Urothelium cell line (cell line): ENCODE data around the gene HYCC1.

Source experiments
- DNase-seq: peaks from one replicate; pipeline ENCODE4 v3.0.0; 2011; ENCODE audit warnings: low spot score, mixed read lengths
- FAIRE-seq: peaks from 2 replicates; lab custom pipeline; 2011; peaks lifted over from hg19 to GRCh38; lab: Jason Lieb, UNC

Gene HYCC1

DNA sequence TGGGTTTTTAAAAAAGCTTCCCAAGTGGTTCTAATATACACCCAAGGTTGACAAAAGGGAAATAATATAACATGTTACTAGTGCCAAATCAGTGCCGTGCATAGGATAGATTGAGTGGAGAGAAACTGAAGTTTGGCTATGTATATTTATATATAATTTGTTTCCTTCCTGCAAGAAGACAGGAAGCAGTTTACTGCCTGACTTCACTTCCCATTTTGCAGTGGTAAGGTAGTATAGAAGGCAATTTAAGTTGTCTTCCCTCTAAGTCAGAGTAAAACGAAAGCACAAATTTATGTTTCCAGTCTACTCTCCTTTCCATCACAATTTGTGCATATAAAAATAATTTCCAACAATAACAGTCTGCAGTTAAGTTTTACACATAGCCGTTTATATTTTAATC lies 3.4 kb upstream of the HYCC1 start:
- no peak for FAIRE-seq
- DNase-seq, result no peak

DNA sequence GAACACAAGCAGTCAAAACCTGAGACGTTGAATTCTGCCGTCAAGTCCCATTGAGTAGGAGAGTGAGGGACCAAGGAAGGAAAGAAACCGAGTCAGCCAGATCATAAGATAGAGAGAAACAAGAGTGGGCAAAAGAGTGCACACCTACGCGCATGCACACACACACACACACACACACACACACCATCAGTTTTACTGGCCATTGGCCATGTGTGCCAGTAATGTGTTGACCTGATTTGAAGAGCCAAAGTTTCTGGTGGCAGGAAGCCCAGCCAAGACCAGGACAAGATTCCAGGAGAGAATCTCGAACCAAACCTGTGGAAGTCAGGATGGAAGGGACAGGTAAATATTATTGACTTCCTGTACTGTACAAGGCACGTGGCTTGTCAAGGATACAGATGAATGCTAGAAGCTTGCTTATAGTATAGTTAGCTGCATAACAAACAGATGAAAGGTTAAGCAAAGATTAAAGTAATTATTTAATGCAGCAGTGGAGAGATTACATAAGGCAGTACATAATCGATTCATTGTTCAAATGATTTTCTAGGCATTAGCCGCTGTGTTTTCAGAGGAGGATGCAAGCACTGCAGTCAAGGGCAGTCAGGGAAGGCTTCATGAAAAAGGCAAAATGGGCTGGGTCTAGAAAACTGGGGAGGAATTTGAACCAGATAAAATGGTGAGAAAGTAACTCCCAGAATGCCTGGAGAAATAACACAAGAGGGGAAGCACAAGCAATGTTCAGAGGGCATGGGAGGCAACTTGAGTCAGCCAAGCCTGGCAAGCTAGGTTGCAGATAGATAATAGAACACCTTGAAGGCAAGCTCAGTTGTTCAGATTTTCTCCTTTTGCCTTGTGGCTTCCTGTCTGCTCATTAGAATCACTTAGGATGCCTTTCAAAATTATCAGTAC lies 2.7 kb upstream of the HYCC1 start:
- DNase-seq, result no peak
- no peak for FAIRE-seq

DNA sequence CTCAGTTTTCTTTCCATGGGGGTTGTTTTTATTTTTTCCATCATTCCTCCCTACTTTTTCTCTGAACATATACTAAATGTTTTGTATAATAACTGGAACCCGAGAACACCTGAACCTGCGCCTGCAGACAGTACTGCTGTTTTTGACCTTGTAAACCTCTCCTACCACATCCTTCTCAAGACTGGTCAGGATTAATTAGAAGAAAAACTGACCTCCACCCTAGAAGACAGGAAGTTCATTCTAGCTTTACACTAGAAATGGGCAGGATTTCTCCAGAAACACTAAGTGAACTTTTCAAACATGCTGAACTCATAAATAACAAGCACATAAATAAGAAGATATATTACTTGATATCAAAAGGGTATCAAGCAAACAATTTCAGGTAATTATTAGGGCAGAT lies 751 bp upstream of the HYCC1 start:
- DNase-seq (no peak), FAIRE-seq (no peak)

DNA sequence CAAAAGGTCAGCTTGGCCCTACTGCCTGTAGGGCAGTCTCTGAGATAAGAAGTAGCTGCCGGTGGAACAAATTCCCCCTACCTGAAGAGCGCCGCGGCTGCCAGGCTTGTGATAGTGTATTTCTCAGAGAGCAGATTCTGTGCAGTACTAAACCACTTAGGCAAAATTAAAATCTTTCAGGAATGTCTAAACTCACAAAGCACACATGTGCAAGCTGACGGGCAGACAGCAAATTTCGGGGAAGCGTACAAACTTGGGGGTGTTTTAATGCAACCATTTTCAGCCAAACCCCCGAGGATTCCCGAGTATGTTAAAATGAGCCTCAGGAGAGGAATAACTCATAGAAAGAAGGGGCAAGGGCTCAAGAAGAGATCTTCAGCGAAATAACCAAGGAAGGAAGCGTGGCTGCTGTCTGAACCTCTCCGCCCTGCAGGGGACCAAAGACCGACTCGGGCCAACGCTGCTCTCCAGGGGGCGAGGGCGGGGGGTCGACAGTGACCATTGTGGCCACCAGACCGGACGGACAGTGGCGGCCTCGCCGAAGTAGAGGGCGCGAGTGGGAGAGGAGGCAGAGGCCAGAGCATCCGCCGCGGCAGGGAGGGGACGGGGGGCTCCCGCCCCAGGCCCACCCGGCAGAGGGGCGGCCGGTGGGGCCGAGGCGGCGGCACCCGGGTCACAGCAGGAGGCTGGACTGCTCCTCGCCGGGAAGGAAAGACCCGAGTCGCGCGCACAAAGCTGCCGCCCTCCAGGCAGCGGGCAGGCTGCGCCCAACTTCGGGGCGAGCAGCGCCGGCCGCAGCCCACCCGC lies 819 bp downstream of the HYCC1 start:
- FAIRE-seq (no peak), DNase-seq (peak; percentile 29)

DNA sequence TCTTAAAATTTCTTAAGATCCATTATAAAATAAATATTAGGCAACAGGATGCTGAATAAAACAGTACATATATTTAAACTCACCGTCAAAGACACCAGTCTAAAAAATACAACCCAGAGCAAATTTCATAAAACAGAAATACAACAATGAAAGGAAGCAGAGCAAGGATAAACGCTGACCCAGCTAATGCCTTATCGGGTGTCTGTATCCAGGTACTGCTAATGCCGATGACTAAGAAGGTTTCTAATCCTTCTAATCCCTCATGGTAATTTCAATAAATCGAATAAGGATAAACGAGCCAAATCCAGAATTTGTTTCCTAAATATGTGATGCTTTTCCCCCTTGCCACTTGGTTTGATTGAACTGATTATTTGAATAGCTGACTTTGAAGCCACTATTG lies 1.7 kb downstream of the HYCC1 start:
- DNase-seq (no peak), FAIRE-seq (no peak)

DNA sequence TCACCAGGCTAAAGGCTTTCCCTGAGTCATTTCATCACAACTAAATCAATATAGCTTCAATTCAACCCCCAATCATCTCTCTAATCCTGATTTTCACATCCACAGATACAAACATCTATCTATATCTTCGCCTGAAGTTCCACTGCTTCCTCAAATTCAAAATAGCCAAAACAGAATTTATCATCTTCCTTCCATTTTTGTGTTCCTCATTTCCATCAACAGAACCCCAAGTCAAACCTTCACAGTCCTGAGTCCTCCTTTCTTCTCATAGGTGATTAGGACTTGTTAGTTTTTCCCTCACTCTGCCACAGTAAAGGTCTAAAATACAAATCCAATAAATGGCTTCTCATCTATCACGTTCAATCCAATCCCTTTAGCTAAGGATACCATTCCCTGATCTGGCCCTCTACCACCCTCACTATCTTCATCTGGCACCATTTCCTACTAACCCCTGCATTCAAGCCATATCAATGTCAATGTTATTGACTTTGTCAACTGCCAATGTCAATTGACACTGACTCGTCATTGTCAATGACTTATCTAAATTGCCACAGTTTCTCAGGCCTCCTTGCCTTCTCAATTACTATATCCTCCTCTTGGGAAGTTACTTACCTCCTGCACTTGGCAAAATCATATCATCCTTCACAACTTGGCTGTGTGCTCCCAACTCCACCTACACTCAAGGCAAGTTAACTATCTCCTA lies 2.6 kb downstream of the HYCC1 start:
- no peak for DNase-seq
- FAIRE-seq, result no peak

DNA sequence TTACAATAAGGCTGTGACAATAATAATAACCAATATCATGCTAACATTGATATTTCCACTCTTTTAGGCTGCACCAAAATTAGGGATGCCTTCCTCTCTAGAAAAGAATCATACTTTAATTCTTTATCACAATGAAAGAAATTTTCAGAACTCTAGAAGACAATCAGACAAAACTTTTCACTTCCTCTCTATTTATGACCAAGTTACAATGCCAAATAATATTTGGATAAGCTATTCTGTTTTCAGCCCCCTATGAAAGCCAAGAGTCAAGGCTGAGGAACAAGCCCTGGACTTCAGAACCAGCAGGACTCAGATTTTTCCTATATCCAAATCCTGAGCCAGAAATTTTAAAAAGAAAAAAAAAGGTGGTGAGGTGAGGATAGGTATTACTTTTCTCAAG lies 4.6 kb downstream of the HYCC1 start:
- DNase-seq (no peak), FAIRE-seq (no peak)

DNA sequence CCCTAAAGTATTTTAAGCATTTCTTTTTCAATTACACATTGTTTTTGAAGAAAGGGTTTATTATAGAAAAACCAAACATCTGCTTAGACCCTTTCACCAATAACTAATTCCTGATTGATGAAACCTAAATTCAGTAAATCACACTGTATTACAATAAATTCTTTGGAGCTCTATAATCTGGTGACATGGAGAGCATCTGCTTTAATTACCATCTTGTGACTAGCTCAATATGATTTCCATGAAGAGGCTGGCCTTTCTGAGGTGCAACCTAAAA lies 9.7 kb downstream of the HYCC1 start:
- DNase-seq (no peak), FAIRE-seq (no peak)

DNA sequence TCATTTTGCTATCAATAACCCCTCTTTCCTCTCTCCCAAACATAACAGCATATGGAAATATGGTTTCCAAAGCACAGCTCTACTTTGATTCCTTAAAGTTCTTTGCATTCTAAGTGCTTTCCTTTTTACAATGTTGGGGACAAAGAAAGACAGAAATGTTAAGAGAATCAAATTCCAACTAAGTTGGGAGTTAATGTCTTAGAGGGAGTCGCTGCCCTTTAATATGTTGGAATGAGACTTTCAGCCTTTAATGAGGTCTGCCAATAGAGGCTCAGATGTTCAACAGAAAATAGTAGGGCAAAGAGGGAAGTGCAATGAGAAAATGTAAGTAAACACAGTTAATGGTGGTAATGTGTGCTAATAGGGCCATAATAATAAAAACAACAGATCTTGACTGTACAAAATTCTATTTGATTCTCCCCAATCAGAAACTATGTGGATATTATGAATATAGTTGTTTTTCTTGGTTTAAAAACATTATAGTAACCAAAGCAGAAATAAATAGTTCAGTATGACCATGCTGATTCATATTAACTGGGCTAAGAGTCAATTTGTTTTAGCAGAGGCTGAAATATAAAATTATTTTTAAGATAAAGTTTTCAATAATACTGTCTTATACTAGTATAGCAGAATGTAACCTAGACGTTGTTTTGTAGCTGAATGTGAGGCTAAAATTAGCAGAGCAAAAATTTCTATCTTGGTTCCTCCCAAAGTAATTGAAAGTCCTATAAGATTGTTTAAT lies 10.3 kb downstream of the HYCC1 start:
- FAIRE-seq (no peak), DNase-seq (no peak)

DNA sequence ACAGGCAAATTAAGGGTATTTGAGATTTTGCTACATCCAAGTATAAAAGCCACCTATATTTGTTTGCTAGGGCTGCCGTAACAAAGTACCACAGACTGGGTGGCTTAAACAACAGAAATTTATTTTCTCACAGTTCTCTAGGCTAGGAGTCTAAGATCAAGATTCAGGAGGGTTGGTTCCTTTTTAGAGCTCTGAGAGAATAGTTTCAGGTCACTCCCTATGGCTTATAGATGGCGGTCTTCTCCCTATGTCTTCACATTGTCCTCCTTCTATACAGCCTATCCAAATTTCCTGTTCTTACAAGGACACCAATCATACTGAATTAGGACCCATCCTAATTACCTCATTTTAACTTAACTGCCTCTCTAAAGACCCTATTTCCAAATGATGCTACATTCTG lies 11.2 kb downstream of the HYCC1 start:
- no peak for FAIRE-seq
- DNase-seq, result no peak

DNA sequence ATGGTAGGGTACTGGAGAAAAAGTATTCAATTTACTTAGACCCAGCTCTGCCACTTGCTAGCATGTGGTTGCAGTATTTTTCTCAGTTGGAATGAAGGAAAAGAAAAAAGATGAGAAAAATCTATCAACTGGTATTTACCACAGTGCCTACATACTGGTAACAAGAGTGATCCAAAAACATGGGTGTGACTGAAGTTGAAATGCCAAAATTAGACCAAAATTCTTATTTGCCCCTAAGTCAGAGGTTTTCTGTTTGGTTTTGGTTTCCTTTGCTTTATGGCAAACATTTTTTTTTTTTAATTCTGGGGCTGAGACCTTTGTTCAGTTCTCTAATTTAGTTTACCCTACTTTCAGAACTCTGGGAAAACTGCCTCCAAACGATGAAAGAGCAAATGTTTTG lies 12.3 kb downstream of the HYCC1 start:
- DNase-seq, result no peak
- FAIRE-seq, result no peak

DNA sequence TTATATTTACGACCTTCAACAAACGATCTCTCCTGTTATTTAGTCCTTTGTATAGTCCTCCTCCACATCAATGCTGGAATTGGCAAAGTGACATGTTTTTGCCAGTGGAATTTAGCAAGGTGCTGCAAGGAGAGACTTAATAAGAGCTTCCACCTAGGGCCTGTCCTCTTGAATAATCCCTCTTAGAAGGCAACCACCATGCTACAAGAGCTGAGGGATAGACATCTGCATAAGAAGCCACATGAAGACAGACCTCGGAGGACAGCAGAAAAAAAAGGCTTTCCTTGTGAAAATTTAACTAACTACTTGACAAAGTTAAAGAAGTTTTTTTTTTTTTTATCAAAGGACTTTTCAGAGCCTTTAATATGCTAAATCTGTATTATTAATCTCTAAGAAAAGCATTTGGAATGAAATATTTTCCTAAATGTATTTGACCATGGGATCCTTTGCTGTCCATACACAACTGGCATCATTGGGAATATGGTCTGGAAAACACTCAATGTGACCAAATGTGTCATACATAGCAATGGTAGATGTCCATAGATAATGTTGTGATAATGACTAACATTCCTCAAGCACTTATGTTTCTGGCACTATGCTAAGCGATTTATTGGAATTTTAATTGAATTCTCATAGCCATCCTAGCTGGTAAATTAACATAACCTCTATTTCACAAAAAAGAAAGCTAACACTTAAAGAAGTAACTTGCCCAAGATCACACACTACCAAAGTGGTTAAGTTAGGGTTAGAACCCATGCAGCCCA lies 13.2 kb downstream of the HYCC1 start:
- no peak for DNase-seq
- no peak for FAIRE-seq

DNA sequence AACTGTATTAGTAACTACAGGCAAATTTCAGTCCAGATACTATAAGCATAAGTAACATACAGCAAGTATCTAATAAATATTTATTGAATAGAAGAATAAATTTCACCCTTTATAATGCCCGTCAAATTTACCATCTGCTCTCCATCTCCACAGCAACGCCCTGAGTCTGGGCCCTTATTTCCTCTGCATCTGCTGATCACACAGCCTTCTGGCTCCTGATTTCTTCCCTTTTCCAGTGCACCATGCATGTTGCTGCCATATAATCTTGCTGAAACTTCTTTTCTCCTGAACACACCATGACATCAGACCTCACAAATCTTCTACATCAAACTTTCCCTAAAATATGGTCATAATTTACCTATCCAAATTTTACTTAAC lies 15.4 kb downstream of the HYCC1 start:
- DNase-seq, result no peak
- no peak for FAIRE-seq

DNA sequence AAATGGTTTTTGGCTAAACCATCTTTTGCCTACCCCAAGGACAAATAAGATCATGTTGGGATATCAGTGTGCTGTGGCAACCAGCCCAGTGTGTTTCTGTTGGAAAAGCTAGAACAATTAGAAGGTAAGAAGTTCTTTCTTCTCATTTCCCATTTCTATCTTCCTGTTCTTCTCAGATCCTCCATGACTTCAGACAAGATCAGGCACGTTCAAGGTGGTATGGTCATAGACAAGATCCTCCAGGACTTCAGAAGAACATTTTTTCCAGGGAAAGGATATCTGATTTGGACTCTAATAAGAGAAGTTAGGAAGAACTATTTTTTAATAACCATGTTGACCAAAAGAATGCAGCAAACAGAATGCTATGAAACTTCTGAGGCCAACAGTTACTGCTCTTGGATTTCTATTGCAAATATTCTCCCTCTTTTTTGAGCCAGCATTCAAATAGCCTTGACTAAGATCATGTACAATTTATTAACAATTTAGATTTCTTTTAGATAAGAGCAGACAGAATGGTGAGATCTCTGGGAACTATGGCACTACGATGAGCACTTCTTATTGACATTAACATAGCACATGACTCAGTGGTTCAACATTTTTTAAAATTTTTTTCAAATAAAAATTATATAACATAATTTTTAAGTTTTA lies 15.9 kb downstream of the HYCC1 start:
- DNase-seq, result no peak
- FAIRE-seq, result no peak

DNA sequence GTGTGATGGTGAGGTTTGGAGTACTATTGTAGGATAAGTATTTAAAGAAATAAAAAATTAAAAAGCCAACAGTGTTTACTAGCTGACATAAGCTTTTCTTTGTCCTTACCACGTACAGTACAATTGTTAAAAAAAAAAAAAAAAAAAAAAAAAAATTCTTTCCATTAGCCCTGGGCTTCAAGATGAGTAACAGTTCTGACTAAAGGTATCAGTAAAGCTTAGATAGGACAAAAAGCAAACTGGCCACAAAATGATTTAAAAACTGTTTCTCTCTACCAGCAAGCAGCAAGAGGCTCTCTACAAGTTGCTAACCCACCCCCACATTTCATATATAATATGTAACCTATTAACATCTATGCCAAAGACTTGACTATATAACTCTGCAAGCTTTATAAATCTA lies 17.5 kb downstream of the HYCC1 start:
- FAIRE-seq, result no peak
- no peak for DNase-seq

DNA sequence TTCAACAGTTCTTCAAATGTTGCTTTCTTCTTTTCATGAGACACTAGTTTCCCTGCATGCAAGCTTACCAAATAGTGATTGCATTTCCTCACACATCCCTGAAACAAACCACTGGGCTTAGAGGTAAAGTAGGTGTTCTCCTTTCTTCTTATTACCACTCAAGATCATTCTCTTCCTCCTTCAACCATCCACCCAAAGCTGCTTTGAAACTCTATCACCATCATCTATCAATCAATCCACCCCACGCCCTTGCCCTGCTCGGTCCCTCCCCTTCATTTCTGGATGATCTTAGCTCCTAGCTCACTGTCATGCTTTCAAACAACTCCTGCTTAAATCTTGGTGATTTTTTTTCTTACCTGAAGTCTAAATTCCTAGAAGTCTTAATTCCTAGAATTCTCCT lies 18.9 kb downstream of the HYCC1 start:
- DNase-seq, result no peak
- FAIRE-seq, result no peak

DNA sequence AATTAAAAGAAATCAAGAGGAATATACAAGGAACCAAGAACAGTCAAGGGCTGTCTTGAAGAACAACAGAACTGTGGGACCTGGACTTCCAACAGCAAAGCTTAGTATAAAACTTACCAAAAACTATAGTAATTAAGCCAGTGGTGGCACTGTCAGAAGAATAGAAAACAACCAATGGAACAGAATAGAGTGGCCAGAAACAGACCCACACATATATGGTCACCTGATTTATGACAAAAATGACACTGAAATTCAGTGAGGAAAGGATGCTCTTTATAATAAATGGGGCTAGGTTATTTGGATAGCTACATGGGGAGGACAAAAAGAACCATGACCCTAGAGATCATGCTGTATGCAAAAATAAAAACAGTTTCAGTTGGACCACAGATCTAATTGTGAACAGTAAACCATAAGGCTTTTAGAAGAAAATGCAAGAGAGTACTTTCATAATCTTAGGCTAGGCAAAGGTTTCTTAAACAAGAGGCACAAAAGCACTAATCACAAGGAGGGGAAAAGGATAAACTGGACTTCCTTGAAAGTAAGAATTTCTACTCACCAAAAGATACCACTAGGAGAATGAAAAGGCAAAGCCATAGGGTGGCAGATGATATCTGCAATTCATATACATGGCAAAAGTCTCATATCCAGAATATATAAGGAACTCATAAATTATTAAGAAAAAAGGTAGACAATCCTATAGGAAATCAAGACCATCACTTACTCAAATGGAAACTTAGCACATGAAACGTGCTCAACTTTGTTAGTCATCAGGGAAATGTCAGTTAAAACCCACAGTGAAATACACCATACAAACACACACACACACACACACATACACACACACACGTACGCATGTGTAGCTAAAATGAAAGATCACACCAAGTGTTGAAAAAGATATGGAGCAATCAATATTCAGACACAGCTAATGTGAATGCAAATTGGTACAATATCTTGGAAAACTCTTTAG lies 20.8 kb downstream of the HYCC1 start:
- DNase-seq (no peak), FAIRE-seq (no peak)

DNA sequence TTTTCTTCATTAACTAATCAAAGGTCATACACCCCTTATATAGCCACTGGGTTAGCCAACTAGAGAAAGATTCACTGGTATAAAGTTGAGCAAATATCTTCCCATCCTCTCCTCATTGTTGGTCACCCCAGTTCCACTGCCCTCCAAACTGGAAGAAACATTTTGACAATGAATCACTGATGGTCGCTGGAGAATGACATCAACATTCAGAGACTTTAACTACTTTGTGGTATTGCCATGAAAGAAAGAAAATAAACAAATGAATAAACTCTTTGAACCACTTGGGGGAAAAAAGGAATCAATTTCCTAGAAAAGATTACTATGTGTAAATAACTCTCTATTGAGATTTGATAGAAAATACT lies 23.4 kb downstream of the HYCC1 start:
- DNase-seq (peak; percentile 13), FAIRE-seq (no peak)
